ENCODE results near the gene TMEM248. TPM values are rescaled to one million over a fixed set of nuclear protein-coding genes. Genes with fewer than 3 reads are reported as not detected.
"Not testable (repeated sequence)": the region's sequence is repeated elsewhere in the genome, so short reads cannot be mapped to it uniquely, and the experiment has no call there.

The TMEM248 gene
- polyA plus RNA-seq, 1 donor from 2014 or later, result 41.8 TPM

GRCh38 chr7:66886152-66886551 lies 34.9 kb upstream of the TMEM248 start:
- Histone ChIP-seq H3K79me2 (replicated peaks; ENCODE audit: insufficient read depth, low read length) (no peaks in the 10 kb centered on the region), H3K4me2 (ENCODE audit: low read length) (no peak overlapping the region), H4K20me1 (ENCODE audit: insufficient read depth) (no peaks in the 10 kb centered on the region), H3F3A (ENCODE audit: insufficient read depth, low read length, poor library complexity, severe bottlenecking) (no peaks in the 10 kb centered on the region), H3K36me3 (ENCODE audit: insufficient read depth, low read length) (no peaks in the 10 kb centered on the region), H2AFZ (ENCODE audit: low read depth, low read length) (no peak overlapping the region), H3K4me3 (ENCODE audit: low read length) (no peak overlapping the region), H3K9me3 (ENCODE audit: low read length) (no peaks in the 10 kb centered on the region), H3K27me3 (ENCODE audit: insufficient read depth, low read depth, low read length) (no peaks in the 10 kb centered on the region), H3K9me2 (ENCODE audit: insufficient read depth, low read length) (no peaks in the 10 kb centered on the region), H3K27ac (ENCODE audit: low read length) (no peak overlapping the region), H3K9ac (ENCODE audit: low read length) (no peak overlapping the region)
- TF ChIP-seq MXI1 (conservative IDR thresholded peaks at IDR 0.05; ENCODE audit: poor library complexity, severe bottlenecking) (no peak), EP300 (conservative IDR thresholded peaks at IDR 0.05; ENCODE audit: poor library complexity, severe bottlenecking) (no peak), REST (IDR thresholded peaks at IDR 0.05; ENCODE audit: borderline replicate concordance) (no peak), POLR2AphosphoS5 (IDR thresholded peaks at IDR 0.05) (no peak), RAD21 (conservative IDR thresholded peaks at IDR 0.05) (no peak), SMC3 (conservative IDR thresholded peaks at IDR 0.05; ENCODE audit: poor library complexity) (no peak), TAF1 (IDR thresholded peaks at IDR 0.05; ENCODE audit: low read depth) (no peak), CTCF (IDR thresholded peaks at IDR 0.05; ENCODE audit: poor library complexity, severe bottlenecking) (no peak)

- not testable (repeated sequence) for H3K9me3 ChIP-seq (ENCODE audit: low read length); H2AFZ ChIP-seq (ENCODE audit: low read depth, low read length); H3K27ac ChIP-seq (ENCODE audit: low read length); H4K20me1 ChIP-seq (ENCODE audit: insufficient read depth); H3K4me2 ChIP-seq (ENCODE audit: low read length); H3K79me2 ChIP-seq (replicated peaks; ENCODE audit: insufficient read depth, low read length); H3K4me3 ChIP-seq (ENCODE audit: low read length); H3K27me3 ChIP-seq (ENCODE audit: insufficient read depth, low read depth, low read length); H3K9ac ChIP-seq (ENCODE audit: low read length); H3F3A ChIP-seq (ENCODE audit: insufficient read depth, low read length, poor library complexity, severe bottlenecking); H3K9me2 ChIP-seq (ENCODE audit: insufficient read depth, low read length); H3K36me3 ChIP-seq (ENCODE audit: insufficient read depth, low read length)
Observed at GRCh38 chr7:66888223-66888622, 32.8 kb upstream of the TMEM248 start.

GRCh38 chr7:66894463-66895080 lies 26.5 kb upstream of the TMEM248 start:
- H3K4me2 ChIP-seq (ENCODE audit: low read length), result no peak overlapping the region
- H3K4me3 ChIP-seq (ENCODE audit: low read length), result no peak overlapping the region
- no peak overlapping the region for H3K27ac ChIP-seq (ENCODE audit: low read length)
- H3K9me3 ChIP-seq (ENCODE audit: low read length), result no peaks in the 10 kb centered on the region
- H3K36me3 ChIP-seq (ENCODE audit: insufficient read depth, low read length), result no peaks in the 10 kb centered on the region
- H4K20me1 ChIP-seq (ENCODE audit: insufficient read depth), result no peaks in the 10 kb centered on the region
- no peak overlapping the region for H2AFZ ChIP-seq (ENCODE audit: low read depth, low read length)
- H3F3A ChIP-seq (ENCODE audit: insufficient read depth, low read length, poor library complexity, severe bottlenecking), result no peaks in the 10 kb centered on the region
- H3K27me3 ChIP-seq (ENCODE audit: insufficient read depth, low read depth, low read length), result no peaks in the 10 kb centered on the region
- TF ChIP-seq SMC3 (conservative IDR thresholded peaks at IDR 0.05; ENCODE audit: poor library complexity) (peak; percentile 24), REST (IDR thresholded peaks at IDR 0.05; ENCODE audit: borderline replicate concordance) (no peak), POLR2AphosphoS5 (IDR thresholded peaks at IDR 0.05) (no peak)
- H3K9ac ChIP-seq (ENCODE audit: low read length), result no peak overlapping the region
- no peaks in the 10 kb centered on the region for H3K79me2 ChIP-seq (replicated peaks; ENCODE audit: insufficient read depth, low read length)
- H3K9me2 ChIP-seq (ENCODE audit: insufficient read depth, low read length), result no peaks in the 10 kb centered on the region
